GM18517 (cell line): Measurements from ENCODE around the gene HNRNPCL4.
"Not testable (repeated sequence)": the region's sequence is repeated elsewhere in the genome, so short reads cannot be mapped to it uniquely, and the experiment has no call there.

ENCODE experiments used
- ATAC-seq: cut with Tn5 transposase; IDR thresholded peaks from one replicate; pipeline ENCODE4 v1.9.1; 2021; ENCODE audit warnings: mild to moderate bottlenecking, moderate library complexity; ENCODE audit not compliant: unreplicated experiment

The HNRNPCL4 gene

DNA sequence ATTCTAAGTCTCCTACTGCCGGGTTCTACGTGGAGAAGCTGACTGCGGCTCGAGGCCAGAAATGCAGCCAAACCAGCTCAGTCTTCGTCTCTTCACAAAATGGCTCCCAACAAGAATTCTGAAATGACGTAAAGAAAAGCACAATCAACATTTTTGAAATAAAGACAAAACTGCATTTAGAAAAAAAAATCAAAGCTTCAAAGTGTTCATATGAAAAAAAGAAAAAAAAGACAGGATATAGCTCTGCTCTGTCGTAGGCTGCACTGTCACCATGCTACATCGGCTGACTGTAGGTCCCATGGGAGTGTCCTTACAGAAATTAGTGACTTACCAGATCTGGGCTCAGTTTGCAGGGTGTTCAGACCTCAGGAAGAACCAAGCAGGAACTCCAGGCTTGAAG is at the start of gene HNRNPCL4:
Gene HNRNPCL4, minus strand, starts transcription at position 101 of the 400 bp plus-strand sequence. CDS start 164 bp downstream, outside the sequence.
- not testable (repeated sequence) for ATAC-seq

DNA sequence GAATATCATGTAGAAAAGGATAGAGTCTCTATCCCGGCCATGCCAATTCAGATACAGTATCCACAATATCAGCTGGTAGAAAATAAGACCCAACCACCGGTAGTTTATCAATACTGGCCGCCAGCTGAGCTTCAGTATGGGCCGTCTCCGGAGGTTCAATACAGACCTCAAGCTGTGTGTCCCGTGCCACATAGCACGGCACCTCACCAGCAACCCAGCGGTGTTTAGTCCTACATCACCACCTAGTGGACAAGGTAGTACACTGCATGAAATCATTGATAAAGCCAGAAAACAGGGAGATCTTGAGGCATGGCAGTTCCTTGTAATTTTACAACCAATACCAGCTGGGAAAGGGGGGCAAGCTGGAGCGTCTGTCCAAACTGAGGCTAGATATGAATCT is 43.3 kb upstream of the HNRNPCL4 start:
- ATAC-seq = not testable (repeated sequence)

DNA sequence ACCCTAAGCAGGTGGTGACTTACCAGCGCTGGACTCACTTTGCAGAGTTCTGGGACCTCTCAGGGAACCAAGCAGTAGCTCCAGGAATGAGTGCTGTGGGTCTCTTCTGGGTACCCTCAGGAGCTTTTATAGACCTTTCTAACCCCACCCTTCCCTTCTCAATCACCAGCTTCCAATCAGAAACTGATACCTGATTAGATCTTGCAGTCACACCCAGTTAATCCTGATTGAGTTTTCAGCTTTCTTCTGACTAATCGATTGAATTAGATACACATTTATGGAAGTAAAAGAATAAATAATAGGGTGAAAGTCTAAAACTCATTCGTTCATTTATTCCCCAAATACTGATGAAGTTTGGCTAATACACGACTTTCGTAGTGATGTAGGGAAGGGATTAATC is 35.9 kb upstream of the HNRNPCL4 start, which contains the start of gene PRAMEF13:
Gene PRAMEF13, minus strand, starts transcription at position 101 of the 400 bp plus-strand sequence. CDS start 1,820 bp downstream, outside the sequence.
- ATAC-seq = not testable (repeated sequence)

DNA sequence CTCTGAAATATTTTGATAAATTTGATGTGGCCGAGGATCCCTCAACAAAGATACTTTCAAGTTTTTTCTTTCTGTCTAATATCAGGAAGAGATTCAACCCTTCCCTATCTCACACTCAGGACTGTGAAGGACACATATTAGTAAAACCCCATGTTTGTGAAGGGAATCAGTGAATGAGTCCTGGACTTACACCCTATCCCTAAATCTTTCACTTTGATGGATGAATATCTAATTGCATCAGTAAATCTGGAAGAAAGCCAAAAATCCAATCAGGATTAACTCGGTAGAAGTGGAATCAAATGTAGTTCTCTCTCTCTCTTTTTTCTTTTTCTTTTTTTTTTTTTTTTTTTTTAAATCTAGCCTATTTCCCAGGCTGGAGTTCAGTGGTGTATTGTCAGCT is 6.1 kb upstream of the HNRNPCL4 start, which contains the start of gene PRAMEF9:
Gene PRAMEF9, plus strand, starts transcription at position 301 of the 400 bp plus-strand sequence. CDS start 3,433 bp downstream, outside the sequence.
- not testable (repeated sequence) for ATAC-seq

DNA sequence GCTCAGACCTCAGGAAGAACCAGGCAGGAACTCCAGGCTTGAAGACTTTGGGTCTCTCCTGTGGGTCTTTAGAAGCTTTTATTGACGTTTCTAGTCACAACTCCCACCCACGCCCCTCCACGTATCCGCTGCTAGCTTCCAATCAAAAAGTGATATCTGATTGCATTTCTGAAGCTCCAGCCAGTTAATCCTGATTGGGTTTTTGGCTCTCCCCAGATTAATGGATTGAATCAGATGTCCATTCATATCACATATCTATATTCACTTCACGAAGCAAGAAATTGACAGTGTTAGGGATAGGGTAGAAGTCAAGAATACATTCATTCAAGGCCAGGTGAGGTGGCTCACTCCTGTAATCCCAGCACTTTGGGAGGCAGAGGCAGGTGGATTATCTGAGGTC is 9.5 kb downstream of the HNRNPCL4 start, which contains the start of gene PRAMEF26:
Gene PRAMEF26, minus strand, starts transcription at position 101 of the 400 bp plus-strand sequence. CDS start 2,914 bp downstream, outside the sequence.
- not testable (repeated sequence) for ATAC-seq

DNA sequence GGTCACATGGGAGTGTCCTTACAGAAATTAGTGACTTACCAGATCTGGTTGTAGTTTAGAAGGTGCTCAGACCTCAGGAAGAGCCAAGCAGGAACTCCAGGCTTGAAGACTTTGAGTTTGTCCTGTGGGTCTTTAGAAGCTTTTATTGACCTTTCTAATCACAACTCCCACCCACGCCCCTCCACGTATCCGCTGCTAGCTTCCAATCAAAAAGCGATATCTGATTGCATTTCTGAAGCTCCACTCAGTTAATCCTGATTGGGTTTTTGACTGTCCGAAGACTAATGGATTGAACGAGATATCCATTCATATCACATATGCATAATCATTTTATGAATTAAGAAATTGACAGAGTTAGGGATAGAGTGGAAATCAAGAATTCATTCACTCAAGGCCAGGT is 48.7 kb downstream of the HNRNPCL4 start, which contains the start of gene HNRNPCL2:
Gene HNRNPCL2, minus strand, starts transcription at position 101 of the 400 bp plus-strand sequence. CDS start 454 bp downstream, outside the sequence.
- ATAC-seq = not testable (repeated sequence)
